Endometrial microvascular endothelial cells (primary cell): Measurements from ENCODE around the gene ASCC3. TPM values are rescaled to one million over a fixed set of nuclear protein-coding genes. Genes with fewer than 3 reads are reported as not detected.
"Not testable (repeated sequence)": the region's sequence is repeated elsewhere in the genome, so short reads cannot be mapped to it uniquely, and the experiment has no call there.

ENCODE experiments used
- in situ Hi-C: cut with HindIII; loops from 2 replicates; pipeline ENCODE4 v1.10.0; 2017; ENCODE audit warnings: low sequenced_read_pairs, low pct_unique_long_range_greater_than_20kb; ENCODE audit errors: inconsistent ontology term
- total RNA-seq: library from RNA; depleted of rRNA; stranded (reverse); fragments of >200 nt; gene quantifications from one replicate; pipeline ENCODE4 v1.2.3, GENCODE V29; 2015; ENCODE audit errors: inconsistent ontology term

ASCC3 gene
- total RNA-seq, 1 donor from 2014 or later: 72.8 TPM

DNA sequence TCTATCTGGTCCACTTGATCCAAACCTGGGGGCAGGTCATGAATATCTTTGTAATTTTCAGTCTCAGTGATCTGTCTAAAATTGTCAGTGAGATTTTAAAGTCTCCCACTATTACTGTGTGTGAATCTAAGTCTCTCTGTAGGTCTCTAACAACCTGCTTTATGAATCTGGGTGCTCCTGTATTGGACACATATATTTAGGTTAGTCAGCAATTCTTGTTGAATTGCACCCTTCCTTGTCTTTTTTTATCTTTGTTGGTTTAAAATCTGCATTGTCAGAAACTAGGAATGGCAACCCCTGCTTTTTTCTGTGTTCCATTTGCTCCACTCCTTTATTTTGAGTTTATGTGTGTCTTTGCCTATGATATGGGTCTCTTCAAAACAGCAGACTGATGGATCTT, 140.7 kb downstream of the ASCC3 start:
- in situ Hi-C loops: no loop called here

DNA sequence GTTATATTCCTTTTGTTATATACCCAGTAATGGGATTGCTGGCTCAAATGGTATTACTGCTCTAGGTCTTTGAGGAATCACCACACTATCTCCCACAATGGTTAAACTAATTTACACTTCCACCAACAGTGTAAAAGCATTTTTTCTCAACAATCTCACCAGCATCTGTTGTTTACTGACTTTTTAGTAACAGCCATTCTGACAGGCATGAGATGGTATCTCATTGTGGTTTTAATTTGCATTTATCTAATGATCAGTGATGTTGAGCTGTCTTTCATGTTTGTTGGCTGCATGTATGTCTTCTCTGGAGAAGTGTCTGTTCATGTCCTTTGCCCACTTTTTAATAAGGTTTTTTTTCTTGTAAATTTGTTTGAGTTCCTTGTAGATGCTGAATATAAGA, 143.4 kb downstream of the ASCC3 start:
- in situ Hi-C loops: not testable (repeated sequence)

DNA sequence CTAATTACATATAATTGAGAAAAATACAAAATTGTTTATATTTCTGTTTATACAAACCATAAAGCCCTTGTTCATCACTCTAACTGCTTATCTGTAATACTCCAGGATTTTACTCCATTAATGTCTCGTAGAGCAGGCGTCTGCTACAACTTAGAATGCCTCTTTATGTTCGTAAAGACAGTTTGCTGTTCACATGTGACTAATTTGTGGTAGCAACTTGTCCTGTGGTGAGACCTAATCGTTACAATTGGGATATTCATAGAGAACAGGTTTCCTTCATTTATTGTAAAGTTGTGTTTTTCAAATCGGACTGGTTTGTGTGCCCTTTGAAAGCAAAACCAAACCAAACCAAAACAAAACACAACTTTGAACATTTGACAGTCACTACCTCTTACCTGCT, 149.7 kb downstream of the ASCC3 start:
- in situ Hi-C loops: no loop called here

DNA sequence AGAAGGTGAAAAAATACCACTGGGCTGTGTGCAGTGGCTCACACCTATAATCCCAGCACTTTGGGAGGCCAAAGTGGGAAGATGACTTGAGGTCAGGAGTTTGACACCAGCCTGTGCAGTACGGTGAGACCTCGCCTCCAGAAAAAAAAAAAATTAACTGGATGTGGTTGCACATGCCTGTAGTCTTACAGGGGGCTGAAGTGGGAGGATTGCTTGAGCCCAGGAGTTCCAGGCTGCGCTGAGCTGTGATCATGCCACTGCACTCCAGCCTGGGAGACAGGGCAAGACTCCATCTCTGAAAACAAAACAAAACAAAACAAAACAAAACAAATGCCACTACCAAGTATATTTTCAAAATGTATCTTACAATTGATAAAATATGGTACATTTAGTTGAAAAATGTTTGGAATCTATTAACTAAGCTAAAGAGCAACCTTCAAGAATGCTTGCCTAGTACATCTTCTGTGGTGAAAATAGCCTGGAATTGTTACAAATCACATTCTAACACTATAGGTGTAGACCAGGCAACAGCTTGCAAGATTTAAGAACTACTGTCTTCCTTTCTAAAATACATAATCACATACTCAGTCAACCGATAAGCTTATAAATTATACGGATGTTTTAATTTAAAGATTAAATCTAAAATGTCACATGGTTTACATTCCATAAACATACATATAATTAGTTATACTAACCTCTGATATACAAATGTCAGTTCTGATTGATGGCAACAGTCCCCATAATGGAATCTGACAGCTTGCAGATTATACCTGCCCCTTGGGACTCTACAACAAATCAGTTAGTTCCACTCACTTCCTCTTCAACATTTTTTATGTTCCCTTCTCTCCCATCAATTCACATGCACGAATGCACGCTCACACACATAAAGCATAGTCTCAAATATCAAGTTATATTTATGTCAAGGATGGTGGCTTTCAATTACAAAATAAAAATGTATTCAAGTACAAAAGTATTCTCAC, 150.8 kb downstream of the ASCC3 start:
- in situ Hi-C loops: no loop called here

DNA sequence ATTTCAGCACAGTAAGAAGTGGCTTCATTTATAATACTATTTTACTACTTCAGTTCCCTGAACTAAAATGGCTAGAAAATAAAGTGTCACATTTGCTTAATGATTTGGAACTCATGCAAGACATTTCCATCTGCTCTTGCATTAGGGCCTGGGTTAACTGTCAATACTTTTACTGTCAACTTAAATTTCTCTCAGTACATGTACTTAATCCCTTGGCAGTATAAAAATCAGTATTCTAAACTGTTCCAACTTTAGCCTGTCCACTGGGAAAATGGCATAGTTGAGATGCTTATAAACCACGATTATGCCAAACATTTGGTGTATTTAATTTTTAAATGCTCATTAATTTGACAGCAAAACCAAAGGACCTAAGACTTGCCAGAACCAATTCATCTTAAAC, 154.5 kb downstream of the ASCC3 start:
- in situ Hi-C loops: no loop called here

DNA sequence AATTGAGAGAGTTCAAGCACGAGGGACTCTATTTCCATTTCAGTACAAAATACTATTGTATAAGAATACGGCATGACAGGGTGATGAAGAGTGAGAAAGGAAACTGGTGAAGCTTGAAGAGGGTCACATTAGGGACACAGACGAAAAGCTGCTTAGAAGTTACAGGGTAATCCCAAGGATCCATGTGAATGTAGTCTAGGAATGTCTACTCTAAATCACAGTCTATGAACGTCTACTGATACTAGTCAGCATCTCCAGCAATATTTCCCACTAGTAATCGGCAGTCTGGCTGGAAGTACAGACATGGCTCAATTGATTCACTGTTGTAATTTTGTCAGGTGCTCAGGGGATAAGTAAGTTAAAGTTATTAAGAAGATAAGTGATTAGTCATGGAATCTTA, 156.4 kb downstream of the ASCC3 start:
- in situ Hi-C loops: no loop called here

DNA sequence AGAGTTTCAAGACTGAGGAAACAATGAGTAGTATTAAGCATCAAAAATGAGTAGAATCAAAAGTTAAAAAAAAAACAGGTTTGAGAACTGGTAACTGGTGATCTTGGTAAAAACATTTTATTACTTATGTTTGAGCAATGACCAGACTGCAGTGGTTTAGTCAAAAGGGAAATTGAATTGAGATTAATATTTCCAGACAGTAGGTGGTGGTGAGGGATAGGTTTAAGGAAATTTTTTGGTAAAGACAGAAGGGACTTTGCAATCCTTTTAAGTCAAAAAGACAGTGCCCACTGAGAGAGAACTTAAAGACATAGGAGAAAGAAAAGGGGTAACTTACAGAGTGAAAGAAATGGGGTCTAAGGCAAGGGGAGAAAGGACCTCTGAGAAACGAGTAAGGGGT, 156.9 kb downstream of the ASCC3 start:
- in situ Hi-C loops: no loop called here

DNA sequence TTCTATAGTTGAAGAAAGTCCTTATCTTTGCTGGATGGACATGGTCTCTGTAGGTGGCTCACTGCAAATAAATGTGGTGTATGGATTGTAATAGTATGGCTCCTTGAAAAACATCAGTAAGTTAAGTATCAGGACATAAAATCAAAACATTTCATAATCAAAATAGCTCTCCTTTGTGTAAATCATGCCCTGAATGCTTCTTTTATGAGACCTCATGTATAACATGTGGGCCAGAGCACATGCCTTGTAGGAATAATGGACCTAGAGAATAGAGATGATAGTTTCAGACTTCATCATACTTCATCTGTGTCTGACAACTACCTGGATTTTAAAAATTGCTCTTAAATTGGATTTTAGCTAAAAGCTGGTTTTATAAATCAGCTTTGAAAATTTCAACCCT, 159.9 kb downstream of the ASCC3 start:
- in situ Hi-C loops: no loop called here

DNA sequence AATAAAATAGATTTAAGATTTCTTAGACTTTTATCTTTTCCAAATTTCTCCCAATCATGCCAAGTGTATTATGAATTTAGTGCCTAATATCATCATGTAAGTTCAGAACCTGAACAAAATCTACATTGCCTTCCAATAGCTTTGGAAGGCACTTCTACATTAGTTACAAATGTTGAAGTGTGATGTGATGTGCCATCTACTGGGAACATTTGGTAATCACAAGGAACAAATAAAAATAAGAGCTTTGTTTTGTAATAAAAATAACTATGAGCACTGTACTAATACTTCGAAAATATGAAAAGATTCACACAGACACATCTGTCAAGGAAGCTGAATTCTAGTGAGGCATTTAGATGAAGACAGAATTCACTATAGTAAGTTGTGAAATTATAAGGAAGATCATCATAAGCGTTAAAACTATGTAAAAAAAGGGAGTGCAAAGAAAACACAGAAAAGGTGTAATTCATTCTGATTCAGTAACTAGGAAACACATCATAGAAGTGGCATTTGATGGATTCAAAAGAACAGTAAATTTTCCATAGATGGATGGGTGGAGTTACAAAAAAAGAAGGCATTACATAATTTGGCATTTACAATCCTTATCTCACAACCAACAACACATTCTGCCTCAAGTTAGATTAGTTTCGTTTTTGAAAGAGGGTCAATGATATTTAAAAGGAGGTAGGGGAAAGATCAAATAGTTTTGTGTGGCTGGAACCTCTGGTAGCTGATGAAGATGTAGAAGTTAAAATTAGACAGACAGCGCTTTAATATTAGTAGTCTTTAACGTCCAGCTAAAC, 161.0 kb downstream of the ASCC3 start:
- in situ Hi-C loops: no loop called here

DNA sequence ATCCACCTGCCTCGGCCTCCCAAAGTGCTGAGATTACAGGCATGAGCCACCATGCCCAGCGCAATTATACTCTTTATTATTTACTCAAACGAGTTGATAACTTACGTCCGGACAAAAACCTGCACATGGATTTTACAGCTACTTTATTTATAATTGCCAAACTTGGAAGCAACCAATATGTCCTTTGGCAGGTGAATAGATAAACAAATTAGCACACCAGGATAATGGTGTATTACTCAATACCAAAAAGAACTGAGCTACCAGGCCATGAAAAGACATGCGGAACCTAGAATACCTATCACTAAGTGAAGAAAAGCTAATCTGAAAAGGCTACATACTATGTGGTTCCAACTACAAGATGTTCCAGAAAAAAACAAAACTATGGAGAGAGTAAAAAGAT, 168.1 kb downstream of the ASCC3 start:
- in situ Hi-C loops: no loop called here

DNA sequence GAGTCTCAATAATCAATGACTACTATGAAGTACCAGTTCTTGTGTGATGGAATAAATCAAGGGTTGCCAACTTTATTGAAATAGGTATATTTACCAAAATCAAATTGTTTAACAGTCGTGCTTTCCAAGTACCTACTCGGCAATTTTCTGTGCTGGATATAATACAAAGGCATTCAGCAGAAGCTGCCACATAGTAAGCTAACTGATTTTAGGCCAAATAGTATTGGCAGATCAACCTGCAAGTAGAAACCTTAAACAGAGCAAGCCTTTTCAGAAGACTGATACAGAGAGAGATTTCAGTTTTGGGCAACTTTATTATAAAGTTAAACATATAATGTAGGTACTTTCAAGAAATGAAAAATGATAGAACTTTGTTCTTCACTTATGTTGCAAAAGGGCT, 174.6 kb downstream of the ASCC3 start:
- in situ Hi-C loops: no loop called here

DNA sequence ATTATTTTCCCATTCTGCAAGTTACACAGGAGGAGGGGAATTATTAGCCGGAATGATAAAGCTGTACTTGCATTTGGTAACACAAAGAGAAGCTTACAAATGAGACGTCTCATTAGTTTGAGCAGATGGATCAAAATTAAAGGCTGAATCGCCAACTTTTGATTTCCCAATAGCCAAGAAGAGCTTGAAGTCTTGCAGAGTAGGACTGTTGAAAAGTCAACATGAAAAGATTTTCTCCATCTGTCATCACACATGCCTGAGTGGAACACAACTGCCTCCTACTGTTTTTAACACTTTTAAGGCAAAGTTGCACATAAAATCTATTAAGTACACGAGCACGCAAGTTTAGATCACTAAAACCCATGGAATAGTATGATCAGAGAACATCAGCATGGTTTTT, 176.2 kb downstream of the ASCC3 start:
- in situ Hi-C loops: no loop called here

DNA sequence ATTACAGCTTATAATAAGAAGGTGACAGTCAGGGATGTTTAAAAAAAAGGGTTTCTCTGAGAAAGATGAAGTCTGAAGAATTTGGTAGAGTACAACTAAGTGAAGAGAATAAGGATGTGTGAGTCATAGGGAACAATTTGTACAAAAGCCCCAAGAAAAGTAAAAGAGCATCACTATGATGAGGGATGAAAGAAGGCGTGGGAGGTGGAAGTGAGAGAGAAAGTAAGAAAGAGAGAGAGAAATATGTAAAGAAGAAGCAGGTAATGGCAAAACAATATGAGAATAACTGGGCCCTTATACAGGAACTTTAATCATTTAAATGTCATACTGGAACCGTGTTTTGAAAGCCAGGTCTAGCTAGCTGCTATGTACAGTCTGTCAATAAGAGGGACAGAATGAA, 179.4 kb downstream of the ASCC3 start:
- in situ Hi-C loops: no loop called here

DNA sequence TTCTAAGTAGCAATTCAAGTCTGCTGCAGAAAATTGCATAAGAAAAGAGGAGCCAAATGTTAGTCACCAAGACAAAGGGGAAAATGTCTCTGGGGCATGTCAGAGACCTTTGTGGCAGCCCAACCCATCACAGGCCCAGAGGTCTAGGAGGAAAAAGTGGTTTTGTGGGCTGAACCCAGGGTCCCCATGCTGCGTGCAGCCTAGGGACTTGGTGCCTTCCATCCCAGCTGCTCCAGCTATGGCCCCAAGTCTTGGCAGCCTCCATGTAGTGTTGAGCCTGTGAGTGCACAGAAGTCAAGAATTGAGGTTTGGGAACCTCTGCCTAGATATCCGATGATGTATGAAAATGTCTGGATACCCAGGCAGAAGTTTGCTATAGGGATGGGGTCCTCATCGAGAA, 181.1 kb downstream of the ASCC3 start:
- in situ Hi-C loops: no loop called here

DNA sequence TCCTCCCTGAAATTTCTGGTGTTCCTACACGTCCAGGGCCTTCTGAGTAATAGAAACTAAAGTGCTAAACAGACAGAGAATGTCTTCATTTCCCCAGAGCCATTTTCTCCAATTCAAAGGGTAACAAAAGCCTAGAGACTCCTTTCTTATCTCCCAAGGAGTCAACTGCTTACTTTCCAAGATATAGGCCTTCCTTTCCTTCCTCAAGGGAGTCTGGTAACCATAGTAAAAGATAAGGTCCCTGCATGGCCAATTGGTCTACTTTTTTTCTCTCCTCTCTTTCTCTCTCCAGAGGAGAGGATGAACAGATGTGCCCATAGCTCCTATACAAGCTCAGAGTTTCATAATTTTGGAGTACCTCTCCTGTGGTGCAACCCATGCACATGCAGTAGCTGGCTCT, 185.7 kb downstream of the ASCC3 start:
- in situ Hi-C loops: no loop called here

DNA sequence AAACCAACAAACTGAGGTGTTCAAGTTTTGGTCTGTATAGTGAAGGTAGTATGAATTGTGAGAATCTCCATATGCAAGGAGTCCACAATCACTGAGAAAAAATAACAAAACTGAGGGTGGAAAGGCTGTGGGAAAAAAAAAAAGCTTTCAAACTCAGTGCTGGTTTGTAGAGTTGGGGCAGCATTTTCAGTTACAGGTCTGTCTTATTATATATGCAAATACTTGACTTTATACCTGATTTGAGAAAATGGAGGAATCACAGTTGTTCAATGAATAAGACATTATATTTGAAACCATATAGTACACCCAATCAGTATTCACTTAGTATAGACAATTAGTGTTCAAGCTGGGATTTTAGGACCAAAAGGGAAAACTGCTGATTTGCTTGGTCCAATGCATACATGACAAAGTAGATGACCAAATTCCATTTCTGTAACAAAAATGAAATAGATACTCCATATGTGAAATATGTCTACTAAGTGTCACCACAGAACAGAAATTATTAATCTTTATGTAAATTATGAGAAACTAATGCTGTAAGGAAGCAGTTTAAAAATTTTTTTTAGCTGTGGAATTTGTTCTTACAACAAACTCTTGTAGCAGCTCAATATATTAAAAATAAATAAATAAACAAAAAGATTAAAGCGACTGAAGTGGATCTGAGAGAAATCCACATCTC, 187.7 kb downstream of the ASCC3 start:
- in situ Hi-C loops: no loop called here

DNA sequence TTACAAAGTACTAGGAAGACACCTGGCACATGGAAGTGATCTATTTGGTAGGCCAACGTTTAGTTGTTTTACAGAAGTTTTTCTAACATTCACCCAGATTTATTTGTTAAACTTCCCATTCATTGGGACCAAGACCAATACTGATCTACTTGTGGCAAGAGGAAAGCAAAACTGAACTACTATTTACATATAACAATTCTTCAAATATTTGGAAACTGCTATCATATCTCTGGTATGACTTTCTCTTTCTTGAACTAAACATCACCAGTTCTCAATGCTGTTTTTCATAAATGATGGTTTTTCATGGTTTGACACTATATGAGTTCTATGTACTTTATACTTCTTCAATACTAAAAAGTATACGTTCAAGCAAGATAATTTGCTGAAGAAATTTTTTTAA, 189.2 kb downstream of the ASCC3 start:
- in situ Hi-C loops: no loop called here

DNA sequence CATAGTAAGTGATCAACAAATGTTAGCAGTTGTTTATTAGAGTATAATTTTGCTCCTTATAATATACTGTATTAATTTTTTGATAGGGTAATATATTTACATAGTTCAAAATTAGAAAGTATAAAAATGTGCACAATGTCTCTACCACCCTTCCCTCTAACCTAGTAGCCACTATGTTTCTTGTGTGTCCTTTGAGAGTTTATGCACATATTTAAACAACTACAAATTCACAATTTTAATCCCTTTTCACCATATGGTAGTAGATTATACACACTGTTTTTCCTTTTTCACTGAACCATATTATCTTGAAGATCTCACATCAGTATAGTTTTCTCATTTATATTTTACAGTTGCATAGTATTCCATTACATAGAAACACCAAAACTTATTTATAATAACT, 194.9 kb downstream of the ASCC3 start:
- in situ Hi-C loops: no loop called here

DNA sequence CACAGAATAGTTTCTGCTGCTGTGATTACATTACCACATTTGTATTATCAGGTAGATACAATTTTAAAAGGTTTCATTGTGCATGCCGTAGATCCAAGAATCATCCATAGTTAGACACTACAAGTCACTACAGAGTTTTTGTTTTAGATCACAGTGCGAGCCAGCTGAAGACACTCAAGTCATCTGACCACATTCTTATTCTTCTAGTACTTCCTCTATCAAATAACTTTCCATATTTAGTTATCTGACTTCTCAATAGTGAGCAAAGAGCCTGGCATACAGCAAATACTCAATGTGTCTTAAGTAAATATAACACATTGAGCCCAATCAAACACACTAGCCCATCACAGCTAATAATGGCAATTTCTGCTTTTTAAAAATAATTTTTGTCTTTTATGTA, 195.4 kb downstream of the ASCC3 start:
- in situ Hi-C loops: no loop called here

DNA sequence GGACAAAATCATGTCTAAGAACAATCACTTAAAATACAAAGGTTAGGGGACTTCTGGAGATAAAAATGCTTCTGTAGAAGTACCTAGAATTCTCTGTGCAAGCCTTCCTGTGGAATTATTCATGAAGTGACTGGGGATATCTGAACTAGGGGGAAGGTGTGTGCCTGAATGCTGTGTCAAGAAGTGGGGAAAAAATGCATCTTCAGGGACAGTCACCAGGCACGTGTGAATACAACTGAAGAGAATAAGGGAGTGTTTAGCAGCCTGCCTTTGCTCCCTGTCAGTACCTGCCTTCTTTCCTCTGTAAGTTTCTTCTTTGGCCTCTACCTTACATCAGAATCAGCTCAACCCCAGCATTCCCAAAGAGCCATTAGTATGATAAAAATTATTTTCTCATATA, 201.0 kb downstream of the ASCC3 start:
- in situ Hi-C loops: no loop called here
